GM19099 (cell line): ENCODE data around the gene MEF2D.
A peak's percentile ranks its signal among the peaks of the same experiment; 100 is the strongest.

Source experiments
- POLR2A ChIP-seq: IDR thresholded peaks from 3 replicates; pipeline ENCODE4 v1.6.1; 2011; ENCODE audit warnings: low read depth; ENCODE audit not compliant: insufficient read length; ENCODE audit errors: extremely low read depth

MEF2D gene

DNA sequence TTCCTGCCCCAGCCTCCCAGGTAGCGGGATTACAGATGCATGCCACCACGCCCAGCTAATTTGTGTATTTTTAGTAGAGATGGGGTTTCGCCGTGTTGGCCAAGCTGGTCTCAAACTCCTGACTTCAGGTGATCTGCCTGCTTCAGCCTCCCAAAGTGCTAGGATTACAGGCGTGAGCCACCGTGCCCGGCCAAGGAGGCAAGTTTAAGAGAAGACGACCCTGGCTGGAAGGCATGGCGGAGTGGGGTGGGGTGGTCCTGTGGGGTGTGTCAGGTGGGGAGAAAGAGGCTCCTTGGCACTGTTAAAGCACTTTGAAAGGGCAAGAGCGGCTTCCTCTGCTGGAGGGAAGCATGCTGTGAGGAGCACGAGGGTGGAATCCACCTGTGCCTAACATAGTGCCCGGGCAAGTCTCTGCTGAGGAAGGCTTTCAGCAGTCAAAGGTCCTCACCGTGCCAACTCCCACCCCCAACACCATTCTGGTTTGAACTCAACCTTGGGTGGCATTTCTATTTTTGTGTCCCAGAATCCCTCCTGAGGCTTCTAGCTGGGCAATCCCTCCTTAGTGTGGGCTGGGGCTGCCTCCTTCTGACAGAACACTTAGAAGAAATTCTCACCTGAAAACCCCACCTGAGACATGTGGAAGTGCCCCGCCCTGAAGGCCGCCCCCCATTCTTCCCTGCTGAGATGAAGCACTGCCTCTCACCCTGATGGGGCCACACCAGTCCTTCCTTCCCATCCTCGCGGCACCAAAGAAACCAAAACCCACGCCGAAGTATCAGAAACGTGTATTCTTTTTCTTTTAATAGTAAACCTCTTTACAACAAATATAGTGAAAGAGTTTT is 37.4 kb downstream of the MEF2D start:
- no peak for TF ChIP-seq POLR2A

DNA sequence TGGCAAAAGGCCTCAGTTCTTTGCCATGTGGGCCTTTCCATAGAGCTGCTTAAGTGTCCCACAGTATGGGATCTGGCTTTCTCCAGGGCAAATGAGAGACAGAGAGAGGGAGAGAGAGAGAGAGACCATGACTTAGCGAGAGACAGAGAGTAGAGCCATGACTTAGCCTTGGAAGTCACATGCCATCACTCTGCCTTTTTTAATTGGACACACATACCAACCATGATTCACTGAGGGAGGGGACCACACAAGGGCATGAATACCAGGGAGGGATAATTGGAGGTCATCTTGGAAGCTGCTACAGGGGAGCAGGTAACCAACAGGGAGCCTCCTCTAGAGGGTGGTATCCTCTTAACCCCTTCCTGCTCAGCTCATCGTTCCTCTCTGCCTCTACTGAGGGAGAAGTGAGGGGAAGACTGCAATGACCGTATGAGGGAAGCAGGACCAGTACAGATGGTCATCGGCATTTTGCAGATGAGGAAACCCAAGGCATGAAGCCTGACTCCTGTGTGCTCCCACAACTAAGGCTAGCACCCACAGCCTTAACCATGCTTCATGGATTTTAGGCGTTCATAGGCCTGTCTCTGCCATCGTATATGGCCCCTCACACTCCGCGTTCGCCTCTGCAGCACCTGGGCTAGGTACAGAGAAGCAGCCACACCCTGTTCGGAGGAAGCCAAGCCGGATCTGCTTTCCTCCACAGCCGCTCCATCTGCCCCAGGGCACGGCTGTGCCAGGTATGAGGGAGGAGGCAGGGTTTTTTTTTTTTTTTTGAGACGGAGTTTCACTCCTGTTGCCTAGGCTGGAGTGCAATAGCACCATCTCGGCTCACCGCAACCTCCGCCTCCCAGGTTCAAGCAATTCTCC is 38.6 kb downstream of the MEF2D start:
- TF ChIP-seq POLR2A, result no peak

DNA sequence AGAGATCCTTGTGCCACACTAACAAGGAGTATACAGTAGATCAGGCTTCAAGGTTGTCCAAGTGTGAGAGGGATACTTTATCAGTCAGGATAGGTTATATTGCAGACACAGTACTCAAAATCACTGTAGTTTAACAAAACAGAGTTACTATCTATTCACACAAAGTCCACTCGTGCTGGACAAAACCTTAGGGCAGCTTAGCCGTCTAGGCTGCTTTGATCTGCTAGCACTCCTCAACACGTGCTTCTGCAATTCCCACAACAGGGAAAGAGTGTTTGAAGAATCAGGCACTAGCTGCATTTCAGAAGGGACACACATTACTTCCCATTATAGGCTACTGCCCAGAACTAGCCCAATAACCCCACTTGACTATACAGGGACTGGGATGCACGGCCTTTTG is 39.5 kb downstream of the MEF2D start:
- no peak for TF ChIP-seq POLR2A

DNA sequence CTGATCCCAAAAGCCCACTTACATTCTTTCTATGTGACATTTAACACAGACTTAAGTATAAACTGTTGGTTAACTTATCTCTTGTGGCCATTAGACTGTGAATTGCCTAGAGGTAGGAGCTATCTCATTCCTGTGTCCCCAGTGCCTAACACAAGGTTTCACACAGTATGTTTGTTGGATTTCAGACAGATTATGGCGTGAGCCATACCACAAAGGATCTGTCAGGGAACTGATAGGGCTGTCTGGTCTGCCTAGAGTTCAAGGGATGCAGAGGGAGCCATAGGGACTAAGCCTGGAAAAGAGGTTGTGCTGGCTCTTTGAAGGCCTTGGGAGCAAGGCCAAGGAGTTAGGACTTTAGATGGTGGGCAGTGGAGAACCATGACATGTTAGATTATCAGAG is 40.0 kb downstream of the MEF2D start:
- no peak for TF ChIP-seq POLR2A

DNA sequence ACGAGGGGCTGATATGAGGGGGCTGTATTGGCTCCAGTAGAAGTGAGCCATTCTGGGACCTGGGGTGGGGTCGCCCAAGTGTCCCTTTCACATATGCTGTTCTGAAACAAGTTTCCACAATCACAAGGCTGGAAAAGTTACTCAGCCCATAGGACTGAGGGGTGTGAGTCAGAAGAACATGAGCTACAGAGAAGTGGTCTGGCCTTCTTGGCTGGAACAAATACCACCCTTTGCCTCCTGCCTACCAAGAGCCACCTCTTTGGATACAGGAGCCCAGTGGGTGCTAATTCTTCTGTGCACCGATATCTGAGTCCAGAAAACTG is 42.4 kb downstream of the MEF2D start:
- no peak for TF ChIP-seq POLR2A

DNA sequence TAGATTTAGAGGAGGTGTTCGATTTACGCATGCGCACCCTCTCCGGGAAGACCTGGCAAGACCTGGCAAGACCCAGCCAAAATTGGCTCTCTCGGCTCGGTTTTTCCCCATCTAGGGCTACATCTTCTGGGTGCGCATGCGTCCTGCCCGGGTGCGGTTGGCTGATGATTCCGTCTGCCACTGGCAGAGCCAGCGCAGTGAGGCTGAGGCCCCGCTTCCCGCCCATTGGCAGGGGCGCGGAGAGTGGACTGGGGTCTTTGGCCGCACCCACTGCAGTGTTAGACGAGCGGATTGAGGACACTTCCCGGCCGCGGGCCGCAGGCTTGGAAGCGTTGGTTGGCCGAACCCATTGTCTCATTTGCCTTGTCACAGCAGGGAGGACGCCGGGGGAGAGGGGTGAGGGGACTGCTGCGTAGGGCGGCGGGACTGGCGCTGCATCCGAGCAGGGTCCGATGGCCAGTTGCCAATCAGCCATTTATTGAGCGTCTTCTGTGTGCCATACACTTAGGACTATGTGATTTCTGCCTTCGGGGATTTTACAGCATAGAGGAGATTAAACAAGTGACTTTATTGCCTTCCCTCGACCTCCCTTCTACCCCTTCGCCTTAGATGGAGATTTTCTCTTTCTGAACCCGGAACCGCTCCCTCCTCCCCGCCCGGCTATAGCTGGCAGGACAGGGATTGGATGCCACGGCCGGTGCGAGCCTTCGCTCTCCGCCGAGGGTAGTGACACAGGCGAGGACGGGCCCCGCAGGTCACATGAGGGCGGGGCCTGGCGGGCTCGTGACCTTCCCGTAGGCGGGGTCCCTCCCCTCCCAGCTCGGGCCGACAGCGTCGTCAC is 43.7 kb downstream of the MEF2D start:
- TF ChIP-seq POLR2A, result peak; percentile 66

DNA sequence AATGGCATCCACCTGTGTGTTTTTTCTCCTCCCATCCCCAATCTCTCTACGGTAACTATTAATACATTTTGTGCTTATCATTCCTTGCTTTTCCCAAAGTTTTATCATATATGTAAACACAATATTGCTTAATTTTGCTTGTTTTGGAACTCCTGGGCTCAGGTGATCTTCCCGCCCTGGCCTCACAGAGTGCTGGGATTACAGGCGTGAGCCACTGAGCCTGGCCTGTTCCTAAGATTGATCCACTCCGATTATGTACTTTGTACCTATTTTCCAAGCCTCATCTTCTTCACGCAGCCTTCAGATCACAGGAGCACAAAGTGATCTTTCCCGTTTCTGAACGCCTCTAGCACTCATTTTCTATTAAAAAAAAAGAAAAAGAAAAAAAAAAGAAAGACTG is 45.2 kb downstream of the MEF2D start:
- TF ChIP-seq POLR2A, result no peak

DNA sequence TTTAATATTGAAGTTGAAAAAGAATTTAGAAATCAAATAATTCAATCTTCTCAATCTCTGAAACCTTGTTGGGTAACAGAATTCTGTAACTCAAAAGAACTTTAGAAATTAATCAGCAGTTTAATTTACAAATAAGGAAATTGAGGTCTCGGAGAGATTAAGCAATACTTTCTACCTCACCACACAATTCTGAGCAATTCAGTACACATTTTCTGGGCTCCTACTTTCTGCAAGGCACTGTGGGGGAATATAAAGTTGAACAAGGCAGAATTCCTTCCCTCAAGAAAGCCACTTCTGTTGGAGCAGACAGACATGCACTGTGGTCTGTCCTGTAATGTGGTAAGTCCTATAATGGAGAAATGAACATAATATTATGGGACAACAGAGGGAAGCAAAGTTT is 47.7 kb downstream of the MEF2D start:
- no peak for TF ChIP-seq POLR2A

DNA sequence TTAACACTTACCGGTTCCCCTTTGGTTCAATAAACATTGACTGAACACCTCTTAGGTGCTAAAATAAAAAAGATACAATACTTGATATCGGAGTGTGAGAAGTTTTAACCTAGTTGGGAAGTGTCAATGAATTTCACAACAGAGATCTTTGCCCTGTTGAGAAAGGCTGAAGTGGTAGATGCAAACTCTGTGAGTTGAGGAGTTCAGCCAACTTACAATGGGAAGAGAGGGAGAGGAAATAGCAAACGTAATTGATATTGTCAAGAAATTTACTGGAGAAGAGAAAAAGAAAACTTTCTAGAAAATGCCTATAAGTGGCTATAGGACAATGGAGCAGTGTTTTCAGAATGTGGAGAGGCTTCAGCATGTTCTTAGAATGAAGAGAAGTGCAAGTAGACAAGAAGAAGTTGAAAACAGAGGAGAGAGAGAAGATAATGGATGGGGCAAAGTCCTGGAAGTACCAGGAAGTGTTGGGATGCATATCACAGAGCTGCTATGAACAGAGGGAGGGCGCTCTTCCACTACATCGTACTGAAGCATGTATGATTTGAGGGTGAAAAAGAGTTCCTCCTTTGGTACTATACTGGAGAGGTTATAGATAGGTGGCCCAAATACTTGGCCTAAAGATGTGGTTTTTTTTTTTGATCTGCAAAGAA is 48.9 kb downstream of the MEF2D start:
- no peak for TF ChIP-seq POLR2A

DNA sequence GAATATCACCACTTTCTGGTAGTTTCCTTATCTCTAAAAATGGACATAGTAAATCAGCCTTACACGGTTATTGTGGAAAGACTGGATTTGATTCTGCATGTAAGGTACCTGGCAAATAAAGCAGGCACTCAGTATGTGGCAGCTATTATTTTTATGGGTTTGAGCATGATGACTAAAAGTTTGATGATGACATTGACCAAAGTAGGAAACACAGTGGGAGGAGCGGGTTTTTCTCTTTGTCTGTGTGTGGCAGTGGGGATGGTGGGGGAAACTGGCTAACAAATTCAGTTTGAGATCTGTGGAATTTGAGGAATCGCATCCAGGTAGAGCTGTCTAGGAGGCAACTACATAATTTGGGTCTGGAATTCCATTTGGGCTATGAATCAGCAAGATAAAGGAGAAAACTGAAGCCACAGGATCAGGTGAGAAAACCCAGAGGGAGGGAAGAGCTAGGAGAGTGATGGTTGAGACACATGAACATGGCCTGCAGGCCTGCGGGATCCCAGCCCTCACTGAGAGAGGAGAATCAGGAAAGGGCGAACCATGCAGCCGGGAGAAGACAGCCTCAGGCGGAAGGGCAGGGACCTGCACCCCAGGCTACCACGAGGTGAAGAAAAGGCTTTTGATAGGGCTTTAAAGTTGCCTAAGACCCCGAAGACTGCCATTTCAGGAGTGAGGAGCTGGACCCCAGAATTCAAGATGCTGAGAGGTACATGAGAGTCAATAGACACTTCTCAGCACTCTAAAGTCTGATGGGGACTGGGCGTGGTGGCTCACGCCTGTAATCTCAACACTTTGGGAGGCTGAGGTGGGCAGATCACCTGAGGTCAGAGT is 52.2 kb downstream of the MEF2D start:
- no peak for TF ChIP-seq POLR2A

DNA sequence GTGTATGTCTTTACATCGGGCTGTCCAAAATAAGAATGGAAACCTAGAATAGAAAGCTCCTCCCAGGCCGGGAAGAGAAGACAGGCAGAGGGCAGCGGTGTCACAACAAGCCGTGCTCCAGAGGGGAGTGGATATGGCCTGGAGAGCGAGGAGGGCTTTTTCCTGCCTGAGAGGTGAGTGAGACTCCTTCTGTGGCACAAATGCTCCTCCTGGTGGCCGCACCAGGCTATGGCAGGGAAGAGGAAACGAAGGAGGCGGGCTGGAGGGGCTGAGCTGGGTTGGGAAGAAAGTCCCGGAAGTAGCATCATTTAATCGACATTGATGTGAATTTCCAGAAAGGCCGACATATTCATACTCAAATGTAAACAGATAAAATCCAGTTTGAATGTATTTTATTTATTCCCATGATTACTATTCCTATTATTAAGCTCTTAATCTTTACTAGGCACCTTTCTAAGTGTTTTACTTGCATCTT is 54.7 kb downstream of the MEF2D start:
- no peak for TF ChIP-seq POLR2A

DNA sequence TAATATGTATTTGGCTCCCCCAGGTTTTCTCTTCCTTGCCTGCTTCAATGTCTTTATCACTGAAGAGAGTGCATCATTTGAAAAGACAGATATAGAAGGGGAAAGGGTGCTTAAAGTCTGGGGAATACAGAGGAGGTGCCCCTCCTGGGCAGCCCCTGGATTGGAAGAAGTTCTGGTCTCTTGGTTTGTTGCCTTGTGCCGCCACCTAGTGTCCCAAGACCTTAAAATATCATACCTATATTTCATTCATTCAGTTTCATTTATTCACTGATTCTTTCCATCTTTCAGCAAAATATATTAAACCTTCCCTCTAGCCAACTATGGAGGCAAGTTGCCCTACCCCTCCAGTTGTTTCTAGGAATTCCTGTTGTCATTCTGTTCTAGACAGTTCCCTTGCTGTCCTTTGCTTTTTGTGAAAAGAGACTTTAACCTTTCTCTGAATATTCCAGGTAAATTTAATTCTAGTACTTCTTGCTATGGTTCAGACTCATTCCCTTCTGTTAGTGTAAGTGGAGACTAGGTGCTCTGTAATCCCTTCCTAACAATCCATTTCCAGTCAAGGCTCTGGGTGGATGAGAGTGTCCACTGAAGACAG is 56.1 kb downstream of the MEF2D start:
- no peak for TF ChIP-seq POLR2A

DNA sequence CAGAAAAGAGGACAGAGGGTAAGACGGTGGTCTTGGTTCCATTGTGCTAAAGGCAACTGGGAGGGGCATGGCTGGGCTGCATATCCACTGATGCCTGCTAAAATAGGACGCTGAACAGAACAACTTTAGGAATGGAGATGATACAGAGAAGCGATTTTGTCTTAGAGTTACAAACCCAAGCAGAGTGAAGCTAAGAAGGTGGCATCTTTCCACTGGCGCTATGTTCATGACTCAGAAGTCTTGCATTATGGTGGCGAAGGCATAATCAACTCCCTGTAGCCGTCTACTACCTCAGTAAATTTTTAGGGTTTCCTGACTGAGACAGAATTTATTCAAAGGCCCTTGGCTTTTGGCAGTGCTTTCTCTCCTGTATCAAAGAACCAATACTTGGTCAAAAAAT is 57.3 kb downstream of the MEF2D start:
- no peak for TF ChIP-seq POLR2A
